H1 (cell line): ENCODE results near the gene HSH2D. TPM values are rescaled to one million over a fixed set of nuclear protein-coding genes. Genes with fewer than 3 reads are reported as not detected.

Source experiments
- ASH2L ChIP-seq: fragments of 200-600, 300-600 bp; sonication (generic); IDR thresholded peaks from one replicate; pipeline ENCODE4 v1.7.1; 2017; ENCODE audit warnings: low read length
- SUZ12 ChIP-seq: fragments of 200-600 bp; sonication (generic); IDR thresholded peaks from 2 replicates; pipeline ENCODE4 v1.6.1; 2012; ENCODE audit warnings: mild to moderate bottlenecking, inconsistent platforms, low read length, moderate library complexity, mixed read lengths
- polyA plus RNA-seq, 7 experiments: library from polyadenylated mRNA; depleted of rRNA in 3 of 7; stranded (reverse) in 5 of 7; unstranded in 2 of 7; fragments of >200 nt in 5 of 7; fragments of 200-250 nt in 2 of 7; gene quantifications; 1 replicate in 5 of 7; 2 replicates in 1 of 7; 4 replicates in 1 of 7; pipeline versions ENCODE4 v1.2.1 to v1.2.3, GENCODE V29; 2011 to 2013; ENCODE audit warnings: missing spikeins in 2 of 7, mixed read lengths in 2 of 7
- total RNA-seq: library from RNA; stranded (reverse); fragmentation: NEBNext Ultra II Directional; extraction: Animal tissue kit (Norgen Biotek cat#: 25700); gene quantifications from 2 replicates; pipeline ENCODE4 v1.2.1, GENCODE V29; 2021
- TF ChIP-seq, protein P1 (sequence below): IDR thresholded peaks from 2 replicates; pipeline ENCODE4 v1.6.1; 2012; ENCODE audit warnings: inconsistent platforms

Gene HSH2D
- total and polyA plus RNA-seq, 2 of the 8 experiments (the other 6 are each of a cell fraction or from before 2014, with no cell fraction given): 0.67 to 1.6 TPM

GRCh38 chr19:16095071-16095571 lies 48.4 kb upstream of the HSH2D start (continued):
- TF ChIP-seq SUZ12 (no peak), ASH2L (no peak)
- TF ChIP-seq, protein P1, sequence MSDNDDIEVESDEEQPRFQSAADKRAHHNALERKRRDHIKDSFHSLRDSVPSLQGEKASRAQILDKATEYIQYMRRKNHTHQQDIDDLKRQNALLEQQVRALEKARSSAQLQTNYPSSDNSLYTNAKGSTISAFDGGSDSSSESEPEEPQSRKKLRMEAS: no peak
